GM23338 (cell line): ENCODE measurements around the gene TNFAIP1.

Experiments
- CREB1 ChIP-seq: fragments of 250-450 bp; sonication (Bioruptor Pico); IDR thresholded peaks from 2 replicates; pipeline ENCODE4 v1.5.0; 2020; ENCODE audit warnings: low read depth, mild to moderate bottlenecking, moderate library complexity
- CTCF ChIP-seq, 2 experiments: fragments of 200-600 bp in 1 of 2; sonication (generic) in 1 of 2; conservative IDR thresholded peaks; 2 replicates each; pipeline versions ENCODE4 v1.5.1 to v1.6.1; 2016 to 2017; ENCODE audit warnings: antibody characterized with exemption in 2 of 2, low read depth in 2 of 2, mild to moderate bottlenecking in 2 of 2, moderate library complexity in 1 of 2
- EZH2 ChIP-seq: fragments of 200-600 bp; sonication (generic); IDR thresholded peaks from one replicate; pipeline ENCODE4 v1.8.0; 2017; ENCODE audit warnings: antibody characterized with exemption, mild to moderate bottlenecking, low read depth; ENCODE audit not compliant: unreplicated experiment
- JUNB ChIP-seq: IDR thresholded peaks from one replicate; pipeline ENCODE4 v1.6.1; 2016; ENCODE audit warnings: antibody characterized with exemption; ENCODE audit not compliant: unreplicated experiment
- NANOG ChIP-seq: IDR thresholded peaks from 2 replicates; pipeline ENCODE4 v1.6.1; 2016; ENCODE audit warnings: antibody characterized with exemption, borderline replicate concordance
- POLR2AphosphoS5 ChIP-seq: IDR thresholded peaks from 2 replicates; pipeline ENCODE4 v1.6.1; 2016; ENCODE audit warnings: antibody characterized with exemption, low read depth
- REST ChIP-seq: IDR thresholded peaks from one replicate; pipeline ENCODE4 v1.6.1; 2018; ENCODE audit warnings: antibody characterized with exemption; ENCODE audit not compliant: unreplicated experiment

- TF ChIP-seq CTCF (conservative IDR thresholded peaks at IDR 0.05; ENCODE audit: low read depth in 2 of 2) (no peak), EZH2 (no peak), JUNB (no peak), POLR2AphosphoS5 (no peak), NANOG (no peak), CREB1 (CRISPR knock-in tag) (no peak), REST (no peak)
Observed at GRCh38 chr17:28326114-28326513, 9.4 kb upstream of the TNFAIP1 start.
